SU-DHL-6 (cell line): Measurements from ENCODE around the gene FLT1.

Experiments
- H2AFZ ChIP-seq: fragments of 200-600 bp; sonication (generic); 2 replicates; pipeline ENCODE4 v1.6.1; 2014; ENCODE audit warnings: low read depth, mild to moderate bottlenecking, moderate library complexity, mixed read lengths, antibody characterized with exemption, low read length; ENCODE audit not compliant: severe bottlenecking
- H3F3A ChIP-seq: fragments of 200-600 bp; shearing (Covaris generic); 2 replicates; pipeline ENCODE4 v1.6.0; 2016; ENCODE audit warnings: antibody characterized with exemption, mild to moderate bottlenecking; ENCODE audit not compliant: insufficient read depth
- H3K27ac ChIP-seq: fragments of 200-600 bp; sonication (generic); 2 replicates; pipeline ENCODE4 v1.5.1; 2016; ENCODE audit warnings: low read depth, mild to moderate bottlenecking, low read length, moderate library complexity, mixed read lengths
- H3K27me3 ChIP-seq: fragments of 200-600 bp; sonication (generic), shearing (Covaris generic); 2 replicates; pipeline ENCODE4 v1.6.0; 2014; ENCODE audit warnings: mild to moderate bottlenecking, low read length
- H3K36me3 ChIP-seq: fragments of 200-600 bp; sonication (generic); 2 replicates; pipeline ENCODE4 v1.6.1; 2014; ENCODE audit warnings: mild to moderate bottlenecking, low read length, mixed read lengths
- H3K4me2 ChIP-seq: fragments of 300-600, 200-600 bp; shearing (Covaris generic), sonication (generic); 2 replicates; pipeline ENCODE4 v1.6.0; 2014; ENCODE audit warnings: low read length, low read depth, mild to moderate bottlenecking; ENCODE audit not compliant: poor library complexity, severe bottlenecking
- H3K4me3 ChIP-seq: fragments of 200-600 bp; sonication (generic); 2 replicates; pipeline ENCODE4 v1.5.1; 2014; ENCODE audit warnings: antibody characterized with exemption, low read length, mild to moderate bottlenecking, mixed read lengths; ENCODE audit not compliant: insufficient read depth, poor library complexity, severe bottlenecking
- H3K79me2 ChIP-seq: fragments of 200-600 bp; sonication (generic); 2 replicates; pipeline ENCODE4 v1.6.1; 2014; ENCODE audit warnings: mild to moderate bottlenecking, low read length, moderate library complexity; ENCODE audit not compliant: insufficient read depth
- H3K9ac ChIP-seq: fragments of 200-600 bp; sonication (generic); 2 replicates; pipeline ENCODE4 v1.7.0; 2014; ENCODE audit warnings: mild to moderate bottlenecking, low read length
- H3K9me2 ChIP-seq: fragments of 200-600 bp; sonication (generic); replicated peaks from 2 replicates; pipeline ENCODE4 v1.6.1; 2014; ENCODE audit warnings: low read length; ENCODE audit not compliant: insufficient read depth
- H3K9me3 ChIP-seq: fragments of 200-600 bp; sonication (generic); 2 replicates; pipeline ENCODE4 v1.6.1; 2014; ENCODE audit warnings: low read length, mixed read lengths; ENCODE audit not compliant: insufficient read depth
- H4K20me1 ChIP-seq: fragments of 200-600 bp; sonication (generic); 2 replicates; pipeline ENCODE4 v1.6.1; 2014; ENCODE audit warnings: low read depth, mild to moderate bottlenecking, antibody characterized with exemption, low read length, moderate library complexity, mixed read lengths
- CTCF ChIP-seq: fragments of 200-600 bp; sonication (generic); IDR thresholded peaks from one replicate; pipeline ENCODE4 v1.5.1; 2017; ENCODE audit warnings: antibody characterized with exemption, mild to moderate bottlenecking, low read length, moderate library complexity; ENCODE audit not compliant: insufficient read depth, poor library complexity, severe bottlenecking
- EZH2phosphoT487 ChIP-seq: fragments of 200-600 bp; sonication (generic), shearing (Covaris generic); conservative IDR thresholded peaks from 2 replicates; pipeline ENCODE4 v1.6.1; 2018; ENCODE audit warnings: mild to moderate bottlenecking, antibody characterized with exemption, low read length, moderate library complexity, mixed read lengths

FLT1 gene

GRCh38 chr13:28510542-28510941, 15.6 kb upstream of the FLT1 start:
- no peaks in the 10 kb centered on the region for H3F3A ChIP-seq
- TF ChIP-seq CTCF (no peak), EZH2phosphoT487 (no peak)
- H3K9ac ChIP-seq, result no peak overlapping the region
- H3K79me2 ChIP-seq, result no peaks in the 10 kb centered on the region
- no peaks in the 10 kb centered on the region for H3K27me3 ChIP-seq
- H4K20me1 ChIP-seq, result no peaks in the 10 kb centered on the region
- H3K27ac ChIP-seq, result no peak overlapping the region
- H3K4me2 ChIP-seq, result no peak overlapping the region
- no peak overlapping the region for H3K4me3 ChIP-seq
- no peak overlapping the region for H2AFZ ChIP-seq
- H3K9me3 ChIP-seq, result no peaks in the 10 kb centered on the region
- no peaks in the 10 kb centered on the region for H3K9me2 ChIP-seq
- H3K36me3 ChIP-seq, result no peaks in the 10 kb centered on the region

GRCh38 chr13:28510066-28510465, 15.1 kb upstream of the FLT1 start:
- no peaks in the 10 kb centered on the region for H3K9me3 ChIP-seq
- H3K4me2 ChIP-seq, result no peak overlapping the region
- H3K9me2 ChIP-seq, result no peaks in the 10 kb centered on the region
- no peaks in the 10 kb centered on the region for H3K27me3 ChIP-seq
- no peak overlapping the region for H2AFZ ChIP-seq
- no peaks in the 10 kb centered on the region for H3F3A ChIP-seq
- H4K20me1 ChIP-seq, result no peaks in the 10 kb centered on the region
- H3K79me2 ChIP-seq, result no peaks in the 10 kb centered on the region
- H3K27ac ChIP-seq, result no peak overlapping the region
- TF ChIP-seq EZH2phosphoT487 (no peak), CTCF (no peak)
- H3K36me3 ChIP-seq, result no peaks in the 10 kb centered on the region
- H3K4me3 ChIP-seq, result no peak overlapping the region
- H3K9ac ChIP-seq, result no peak overlapping the region

- Histone ChIP-seq H3K27ac (no peak overlapping the region), H3K27me3 (no peaks in the 10 kb centered on the region), H4K20me1 (no peaks in the 10 kb centered on the region), H3K9ac (no peak overlapping the region), H3K9me2 (no peaks in the 10 kb centered on the region), H3K79me2 (no peaks in the 10 kb centered on the region), H3F3A (no peaks in the 10 kb centered on the region), H2AFZ (no peak overlapping the region), H3K9me3 (no peaks in the 10 kb centered on the region), H3K4me3 (no peak overlapping the region), H3K36me3 (no peaks in the 10 kb centered on the region), H3K4me2 (no peak overlapping the region)
- TF ChIP-seq CTCF, result no peak
- no peak for TF ChIP-seq EZH2phosphoT487
Observed at GRCh38 chr13:28505543-28506135, 10.7 kb upstream of the FLT1 start.
